ENCODE results near the gene HAGHL.
"Not testable (repeated sequence)": the region's sequence is repeated elsewhere in the genome, so short reads cannot be mapped to it uniquely, and the experiment has no call there.

Gene HAGHL

DNA sequence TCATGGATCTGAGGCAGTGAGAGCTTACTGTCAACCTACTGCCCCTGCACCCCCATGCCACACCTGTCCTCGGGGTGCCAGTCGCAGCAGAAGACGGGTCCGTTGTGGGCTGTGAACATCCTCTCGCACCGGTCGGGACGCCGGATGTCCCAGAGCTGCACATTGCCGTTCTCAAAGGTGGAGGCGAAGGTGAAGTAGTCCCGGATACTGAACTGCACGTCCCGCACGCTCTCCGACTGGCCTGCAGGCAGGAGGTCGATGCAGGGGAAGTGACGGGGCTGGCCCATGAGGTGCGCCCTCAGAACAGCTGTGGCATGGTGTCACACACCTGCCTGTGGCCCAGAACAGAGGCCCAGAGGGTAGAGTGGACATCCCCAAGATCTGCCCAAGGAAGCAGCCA lies 39.4 kb upstream of the HAGHL start:
- DNase-seq (ENCODE audit: low read depth), result no peak

DNA sequence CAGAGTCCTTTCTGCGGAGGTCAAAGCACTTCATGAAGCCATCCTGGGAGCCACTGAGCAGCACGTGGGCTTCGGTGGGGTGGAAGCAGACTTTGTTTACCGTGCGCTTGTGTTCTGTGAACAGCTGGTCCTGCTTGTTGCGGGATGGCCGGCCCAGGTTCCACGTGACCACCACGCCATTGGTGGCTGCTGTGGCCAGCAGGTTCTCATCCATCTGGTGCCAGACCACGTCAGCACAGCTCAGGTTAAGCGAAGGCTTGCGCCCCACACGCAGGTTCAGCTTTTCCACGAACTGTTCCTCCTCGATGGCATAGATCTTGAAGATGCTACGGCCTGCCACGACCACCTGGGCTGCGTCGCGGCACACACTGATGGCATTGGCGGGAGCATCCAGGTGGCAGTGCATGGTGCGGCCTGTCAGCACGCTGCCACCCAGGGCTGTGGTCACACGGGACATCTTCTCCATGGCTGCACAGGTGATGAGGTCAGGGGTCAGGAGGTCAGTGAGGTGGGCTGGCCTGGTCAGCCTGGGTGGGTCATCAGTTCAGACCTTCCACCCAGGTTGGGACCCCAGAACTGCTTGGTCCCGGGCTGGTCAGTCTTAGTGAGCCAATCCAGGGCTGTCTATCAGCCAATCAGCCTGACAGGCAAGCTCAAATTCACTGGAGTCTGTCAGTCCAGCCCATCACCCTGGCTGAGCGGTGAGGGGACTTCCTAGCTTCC lies 37.6 kb upstream of the HAGHL start:
- DNase-seq (ENCODE audit: low read depth), result no peak

GRCh38 chr16:691242-691641 lies 35.7 kb upstream of the HAGHL start:
- not testable (repeated sequence) for DNase-seq (ENCODE audit: low read depth)

- no peak for DNase-seq (ENCODE audit: low read depth)
Observed at GRCh38 chr16:692356-693108, 34.4 kb upstream of the HAGHL start.

GRCh38 chr16:693364-693763 lies 33.5 kb upstream of the HAGHL start:
- DNase-seq (ENCODE audit: low read depth), result no peak

DNA sequence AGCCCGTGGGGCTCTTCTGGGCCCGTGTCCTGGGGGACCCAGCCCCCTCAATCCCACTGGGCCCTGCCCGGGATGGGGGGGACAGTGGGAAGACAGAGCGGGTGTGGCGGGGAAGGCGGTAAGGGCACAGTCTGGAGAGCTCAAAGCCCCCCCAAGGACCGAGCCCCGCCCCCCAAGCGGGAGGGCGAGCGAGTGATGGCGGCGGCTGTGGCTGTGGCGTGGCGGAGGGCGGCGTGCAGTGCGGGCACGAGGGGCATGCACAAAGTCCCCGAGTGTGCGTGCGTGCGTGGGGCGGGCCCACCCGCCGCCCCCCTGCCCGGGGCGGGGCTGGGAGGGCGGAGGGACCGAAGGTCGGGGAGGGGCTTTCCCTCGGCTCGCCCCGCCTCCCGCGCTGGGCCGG lies 33.1 kb upstream of the HAGHL start:
- DNase-seq (ENCODE audit: low read depth), result no peak

DNA sequence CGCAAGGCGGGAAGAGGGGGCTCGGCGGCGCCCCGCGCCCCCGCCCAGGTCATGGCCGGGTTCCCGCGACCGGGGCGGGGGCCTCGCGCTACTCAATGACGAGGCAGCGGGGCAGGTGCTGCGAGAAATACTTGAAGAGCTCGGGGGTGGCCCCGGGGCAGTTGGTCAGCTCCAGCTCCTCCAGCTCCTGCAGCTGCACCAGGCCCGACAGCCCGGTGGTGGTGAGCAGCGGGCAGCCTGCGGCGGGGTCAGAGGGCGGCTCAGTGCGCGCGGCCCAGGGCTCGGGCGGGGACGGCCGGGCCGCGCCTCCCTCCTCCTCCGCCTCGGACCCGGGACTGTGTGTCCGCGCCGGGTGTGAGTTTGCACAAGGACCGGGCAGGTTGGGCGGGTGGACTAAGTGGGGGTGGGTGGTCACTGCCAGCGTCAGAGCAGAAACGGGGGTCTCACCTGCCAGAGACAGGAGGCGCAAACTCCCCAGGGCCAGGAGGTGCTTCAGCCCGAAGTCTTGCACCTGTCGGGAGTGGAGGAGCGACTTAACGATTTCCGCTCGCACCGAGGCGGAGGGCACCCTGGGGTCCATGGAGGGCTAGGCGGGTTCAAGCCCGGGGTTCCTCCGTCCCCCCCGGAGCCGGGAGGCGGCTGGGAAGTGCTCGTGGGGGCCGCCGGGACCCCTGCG lies 32.6 kb upstream of the HAGHL start:
- no peak for DNase-seq (ENCODE audit: low read depth)

DNA sequence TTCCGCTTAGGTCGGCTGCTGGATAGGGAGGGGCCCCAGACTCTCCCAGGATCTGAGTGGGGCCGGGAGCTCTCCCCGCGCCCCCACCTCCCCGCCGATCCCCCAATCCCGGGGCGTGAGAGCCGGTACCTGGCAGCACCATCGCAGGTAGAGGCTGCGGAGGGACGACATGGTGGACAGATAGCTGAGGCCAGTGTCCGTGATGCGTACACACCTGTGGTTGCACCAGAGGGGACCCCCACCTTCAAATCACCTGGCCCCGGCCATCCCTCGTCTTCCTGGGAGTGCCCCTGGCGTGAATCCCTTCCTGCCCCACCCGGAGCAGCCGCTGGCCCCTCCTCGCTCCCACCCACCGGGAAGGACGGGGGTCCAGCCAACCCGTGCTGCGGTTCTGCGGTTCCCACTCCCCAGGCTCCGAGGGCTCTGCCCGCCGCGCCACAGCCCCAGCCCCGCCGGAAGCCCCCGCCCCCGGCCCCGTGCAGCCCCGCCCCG lies 32.0 kb upstream of the HAGHL start:
- no peak for DNase-seq (ENCODE audit: low read depth)

GRCh38 chr16:695355-696089 lies 31.4 kb upstream of the HAGHL start:
- no peak for DNase-seq (ENCODE audit: low read depth)

DNA sequence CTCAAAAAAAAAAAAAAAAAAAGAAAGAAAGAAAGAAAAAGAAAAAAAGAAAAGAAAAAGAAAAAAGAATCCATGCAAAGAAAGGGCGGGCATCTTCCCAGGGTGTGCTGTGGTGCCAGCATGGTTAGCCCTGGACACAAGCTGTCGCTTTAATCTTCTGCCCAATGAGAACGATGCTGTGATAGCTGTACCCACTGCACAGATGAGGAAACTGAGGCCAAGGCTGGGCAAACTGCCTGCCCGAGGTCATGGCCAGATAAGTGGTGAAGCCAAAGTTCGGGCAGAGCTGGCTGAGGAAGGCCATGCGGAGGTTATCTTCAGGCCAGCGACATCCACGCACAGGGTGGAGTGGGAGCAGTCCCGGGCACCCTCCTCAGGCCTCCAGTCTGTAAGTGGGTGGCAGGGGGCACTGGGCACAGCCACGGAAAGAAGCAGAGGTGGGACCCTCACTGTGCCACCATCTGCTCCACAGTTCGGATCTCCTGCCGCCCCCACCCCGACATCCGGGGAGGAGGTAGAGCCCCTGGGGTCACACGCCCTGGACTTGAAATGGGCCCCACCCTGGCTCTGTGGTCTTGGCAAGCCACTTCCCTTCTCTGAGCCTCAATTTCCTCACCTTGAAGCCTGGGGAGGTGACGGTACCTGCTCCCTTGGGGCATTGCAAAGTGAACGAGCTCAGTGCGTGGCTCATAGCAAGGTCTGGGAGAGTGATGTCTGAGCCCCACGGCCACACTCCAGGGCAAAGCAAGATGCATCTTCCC lies 27.8 kb upstream of the HAGHL start:
- no peak for DNase-seq (ENCODE audit: low read depth)

DNA sequence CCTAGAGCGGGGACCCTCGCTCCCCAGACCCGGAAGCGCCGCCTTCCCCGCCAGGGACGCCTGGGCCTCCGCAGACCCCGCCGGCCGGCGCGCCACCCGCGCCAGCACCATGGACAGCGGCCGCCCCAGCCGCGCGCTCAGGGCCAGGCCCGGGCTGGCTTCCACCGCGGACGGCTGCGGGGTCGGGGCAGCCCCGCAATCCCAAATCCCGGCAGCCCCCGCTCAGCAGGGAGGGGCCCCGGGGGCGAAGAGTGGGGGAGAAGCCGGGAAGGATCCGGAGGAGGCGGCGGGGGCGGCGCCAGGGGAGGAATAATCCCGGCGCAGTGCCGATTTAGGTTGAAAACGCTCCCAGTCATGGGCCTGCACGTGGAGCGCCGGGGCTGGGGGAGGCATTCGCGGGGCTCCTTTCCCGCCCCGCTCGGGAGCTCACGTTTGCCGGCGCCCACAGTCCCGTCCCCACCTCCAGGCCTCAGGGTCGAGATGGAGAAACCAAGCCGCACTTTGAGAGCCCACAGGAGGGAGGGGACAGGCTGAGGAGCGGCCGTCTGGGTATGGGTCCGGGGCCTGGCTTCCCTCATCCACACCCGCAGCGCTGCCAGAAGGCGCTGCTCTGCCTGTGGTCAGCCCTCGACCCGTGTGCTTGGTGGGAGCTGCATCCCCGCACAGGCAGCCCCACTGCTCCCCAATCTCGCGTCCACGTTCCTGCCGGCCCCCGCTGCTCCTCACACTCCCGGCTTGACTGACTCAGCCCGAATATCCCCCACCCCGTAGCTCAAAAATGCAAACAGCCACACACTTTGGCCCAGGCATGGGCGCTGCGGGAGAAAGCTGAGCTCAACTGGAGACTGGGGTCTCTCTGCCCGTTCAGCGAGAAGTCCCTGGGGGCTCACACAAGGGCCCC lies 26.0 kb upstream of the HAGHL start:
- peak; percentile 30 for DNase-seq (ENCODE audit: low read depth)

GRCh38 chr16:702341-702740 lies 24.6 kb upstream of the HAGHL start:
- DNase-seq (ENCODE audit: low read depth), result no peak

- no peak for DNase-seq (ENCODE audit: low read depth)
Observed at GRCh38 chr16:703406-703805, 23.5 kb upstream of the HAGHL start.

DNA sequence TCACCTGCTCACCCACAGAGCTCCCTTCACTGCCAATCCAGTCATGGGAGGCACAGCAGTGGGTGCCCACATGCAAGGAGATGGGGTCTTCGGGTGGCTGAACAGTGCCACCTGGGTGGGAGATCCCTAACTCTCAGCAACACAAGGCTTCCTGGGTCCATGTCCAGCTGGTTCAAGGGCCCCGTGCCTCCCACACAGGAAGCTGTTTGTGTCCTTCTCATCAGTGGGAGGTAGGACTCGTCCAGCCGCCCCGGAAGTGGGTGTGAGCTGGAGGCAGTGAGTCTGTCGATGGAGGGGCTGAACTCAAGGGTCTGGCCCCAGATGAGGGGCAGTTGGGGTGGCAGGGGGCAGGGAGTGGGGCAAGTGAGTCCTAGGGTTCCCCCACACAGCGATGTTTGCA lies 22.9 kb upstream of the HAGHL start:
- no peak for DNase-seq (ENCODE audit: low read depth)

DNA sequence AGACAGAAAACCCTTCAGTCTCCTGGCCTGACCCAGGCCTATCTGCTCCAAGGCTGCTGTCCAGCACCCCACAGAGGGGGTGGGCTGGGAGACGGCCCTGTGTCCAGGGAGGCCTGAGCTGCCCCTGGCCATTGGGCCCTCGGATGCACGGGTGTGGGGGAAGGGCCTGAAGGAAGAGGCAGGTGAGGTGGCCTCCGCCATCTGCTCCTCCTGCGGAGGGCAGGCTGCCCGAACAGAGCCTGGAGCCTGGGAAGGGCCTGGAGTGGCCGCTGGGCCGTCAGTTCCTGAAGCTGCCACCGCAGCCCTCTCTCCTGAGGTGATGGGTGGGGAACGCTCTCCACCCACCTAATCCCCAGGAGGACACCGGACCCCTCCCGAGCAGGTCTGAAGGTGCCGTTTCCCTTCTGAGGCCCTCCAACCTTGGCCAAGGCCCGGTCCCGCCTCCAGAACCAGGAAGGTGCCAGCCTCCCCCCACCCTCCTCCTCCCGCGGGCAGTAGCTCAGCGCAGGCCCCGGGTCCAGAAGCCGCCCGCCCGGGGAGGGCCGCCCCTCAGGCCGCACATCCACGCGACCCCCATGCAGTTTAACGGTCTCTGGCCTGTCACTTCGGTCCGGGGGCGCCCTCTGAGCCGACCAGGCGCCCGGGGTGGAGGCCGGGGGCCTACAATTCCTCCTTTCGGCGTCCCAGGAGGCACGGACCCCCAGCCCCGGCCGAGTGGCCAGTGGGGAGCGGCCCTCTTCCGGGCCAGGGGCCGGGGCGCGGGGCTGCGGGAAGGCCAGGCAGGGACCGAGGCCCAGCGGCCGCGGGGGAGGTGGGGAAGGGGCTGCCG lies 22.1 kb upstream of the HAGHL start:
- no peak for DNase-seq (ENCODE audit: low read depth)

DNA sequence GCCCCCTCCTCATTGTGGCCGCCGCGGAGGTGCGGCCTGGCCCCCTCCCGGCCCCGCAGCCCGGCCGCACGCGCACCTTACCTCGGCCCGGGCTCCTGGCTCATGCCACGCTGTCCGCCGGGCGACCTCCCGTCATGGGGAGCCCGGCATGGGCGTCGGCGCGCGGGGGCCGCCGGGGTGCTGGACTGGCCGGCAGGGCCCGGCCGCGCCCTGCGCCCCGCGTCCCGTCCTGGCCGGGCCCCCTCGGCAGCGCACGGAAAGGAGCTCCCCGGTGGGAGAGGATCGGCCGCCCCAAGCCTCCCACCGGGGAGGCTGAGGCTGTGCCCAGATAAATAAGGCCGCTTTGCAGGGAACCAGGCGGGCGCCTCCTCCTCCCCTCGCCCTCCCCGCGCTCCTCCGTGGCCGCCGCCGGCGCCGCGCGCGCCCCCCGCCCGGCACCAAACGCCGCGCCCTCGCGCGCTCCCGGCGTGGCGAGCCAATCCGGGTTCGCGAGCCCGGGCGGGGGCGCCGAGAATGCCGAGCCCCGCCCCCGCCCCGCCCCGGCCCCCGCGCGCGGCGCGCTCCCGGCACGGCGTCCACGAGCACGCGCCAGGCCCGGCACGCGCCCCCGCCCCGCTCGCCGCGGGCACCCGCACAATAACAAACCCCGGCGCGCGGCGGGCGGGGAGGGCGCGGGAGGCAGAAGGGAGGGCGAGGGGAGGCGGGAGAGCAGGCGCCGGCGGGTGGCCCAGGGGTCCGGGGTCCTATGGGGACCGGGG lies 21.3 kb upstream of the HAGHL start, which contains the start of gene FBXL16:
Gene FBXL16, minus strand, starts transcription at position 371 of the 758 bp plus-strand sequence. CDS start 8,396 bp downstream, outside the sequence.
- no peak for DNase-seq (ENCODE audit: low read depth)

DNA sequence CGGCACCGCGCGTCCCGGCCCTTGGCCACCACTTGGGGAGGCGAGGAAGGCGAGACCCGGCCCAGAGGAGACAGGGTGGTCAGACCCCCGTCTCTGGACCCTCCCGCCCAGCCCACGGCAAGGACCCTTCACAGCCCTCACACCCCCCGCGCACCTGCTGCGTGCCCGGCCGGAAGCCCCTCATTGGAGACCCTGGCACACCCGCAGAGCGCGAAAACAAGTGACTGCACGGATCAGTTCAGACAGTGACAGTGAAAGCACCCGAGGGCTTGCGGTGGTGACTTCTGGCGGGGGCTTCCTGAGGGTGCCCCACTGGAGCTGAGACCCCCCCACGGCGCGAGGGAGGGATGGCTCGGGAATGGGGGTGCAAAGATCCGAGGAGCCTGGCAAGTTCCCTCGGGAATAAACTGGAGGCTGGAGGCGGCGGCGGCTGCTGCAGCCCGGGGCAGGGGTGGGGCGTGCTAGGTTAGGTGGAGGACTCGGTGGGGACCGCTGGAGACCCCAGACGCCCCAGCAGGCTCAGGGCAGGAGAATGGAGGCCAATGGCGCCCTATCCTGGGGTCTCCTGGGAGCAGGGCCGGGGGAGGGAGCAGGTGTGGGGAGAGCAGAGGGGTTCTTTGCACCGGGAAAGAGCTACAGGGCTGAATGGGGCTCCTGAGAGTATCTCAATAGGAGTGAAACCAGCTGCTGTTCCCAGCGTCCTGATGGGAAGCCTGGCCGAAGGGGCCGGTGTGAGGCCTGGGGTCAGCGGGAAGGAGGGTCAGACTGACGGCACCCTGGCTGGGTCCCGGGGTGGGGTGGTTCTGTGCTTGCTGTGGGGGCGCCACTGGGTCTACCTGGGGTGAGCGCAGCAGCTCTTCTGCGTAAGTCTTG lies 20.5 kb upstream of the HAGHL start:
- DNase-seq (ENCODE audit: low read depth), result no peak

All from EH (cell line).